K562 (cell line): Measurements from ENCODE around the gene RALGAPB. TPM values are rescaled to one million over a fixed set of nuclear protein-coding genes. Genes with fewer than 3 reads are reported as not detected.
A peak's percentile ranks its signal among the peaks of the same experiment; 100 is the strongest.

Experiments
- ATF1 ChIP-seq, 2 experiments: fragments of 450-650 bp in 1 of 2; IDR thresholded peaks; 2 replicates each; pipeline ENCODE4 v1.6.1; 2016; ENCODE audit warnings: missing compliant biosample characterization in 1 of 2, missing genetic modification characterization in 1 of 2
- ETV1 ChIP-seq: fragments of 450-650 bp; conservative IDR thresholded peaks from 2 replicates; pipeline ENCODE4 v1.6.1; 2016; ENCODE audit warnings: missing genetic modification characterization, control low read depth, low read depth, missing compliant biosample characterization
- FOSL1 ChIP-seq: fragments of 200-800 bp; sonication (Bioruptor generic); conservative IDR thresholded peaks from 2 replicates; pipeline ENCODE4 v1.6.1; 2016; ENCODE audit warnings: missing genetic modification characterization, missing compliant biosample characterization
- FOXK2 ChIP-seq, 2 experiments: fragments of 450-650 bp; IDR thresholded peaks in 1 of 2; conservative IDR thresholded peaks in 1 of 2; 2 replicates each; pipeline ENCODE4 v1.6.1; 2016; ENCODE audit warnings: low read depth in 2 of 2, mild to moderate bottlenecking in 1 of 2
- HMG20A ChIP-seq: fragments of 450-650 bp; formaldehyde crosslinking; conservative IDR thresholded peaks from 2 replicates; pipeline ENCODE4 v1.4.0; 2020; ENCODE audit warnings: mild to moderate bottlenecking, mixed read lengths
- IFI16 ChIP-seq: fragments of 250-450 bp; sonication (Bioruptor Pico); IDR thresholded peaks from 2 replicates; pipeline ENCODE4 v2.1.2; 2022; ENCODE audit warnings: mild to moderate bottlenecking, inconsistent platforms
- MAFF ChIP-seq: IDR thresholded peaks from 2 replicates; pipeline ENCODE4 v1.6.1; 2012; ENCODE audit warnings: low read length, improper control_type of control experiment
- MCM3 ChIP-seq: fragments of 450-650 bp; IDR thresholded peaks from 2 replicates; pipeline ENCODE4 v1.6.1; 2016
- MXI1 ChIP-seq: IDR thresholded peaks from 2 replicates; pipeline ENCODE4 v1.6.1; 2011; ENCODE audit warnings: low read depth, mild to moderate bottlenecking, improper control_type of control experiment, low read length
- NFXL1 ChIP-seq: fragments of 450-650 bp; formaldehyde crosslinking; IDR thresholded peaks from 2 replicates; pipeline ENCODE4 v1.4.0; 2021; ENCODE audit warnings: mild to moderate bottlenecking
- PPARD ChIP-seq: fragments of 250-450 bp; sonication (Bioruptor Pico); IDR thresholded peaks from 2 replicates; pipeline ENCODE4 v1.8.0; 2022; ENCODE audit warnings: inconsistent platforms, mild to moderate bottlenecking, moderate library complexity
- SMC3 ChIP-seq: conservative IDR thresholded peaks from 2 replicates; pipeline ENCODE4 v1.6.1; 2011; ENCODE audit warnings: low read depth, low read length, improper control_type of control experiment; ENCODE audit not compliant: insufficient read depth
- SOX6 ChIP-seq: fragments of 450-650 bp; IDR thresholded peaks from 2 replicates; pipeline ENCODE4 v1.6.1; 2014; ENCODE audit warnings: mild to moderate bottlenecking
- SRSF9 ChIP-seq: fragments of 200-400 bp; formaldehyde crosslinking; IDR thresholded peaks from 2 replicates; pipeline ENCODE4 v1.6.1; 2017; ENCODE audit warnings: low read depth, low read length, borderline replicate concordance
- STAG1 ChIP-seq: sonication (generic); formaldehyde crosslinking; IDR thresholded peaks from 2 replicates; pipeline ENCODE4 v1.5.0; 2020; ENCODE audit warnings: missing genetic modification reagents, borderline replicate concordance
- TRIM24 ChIP-seq, 2 experiments: fragments of 450-650 bp; IDR thresholded peaks; 2 replicates each; pipeline ENCODE4 v1.6.1; 2016
- ZBTB17 ChIP-seq: fragments of 450-650 bp; formaldehyde crosslinking; IDR thresholded peaks from 2 replicates; pipeline ENCODE4 v1.4.0; 2020; ENCODE audit warnings: mild to moderate bottlenecking
- ZNF143 ChIP-seq: sonication (generic); formaldehyde crosslinking; IDR thresholded peaks from 2 replicates; pipeline ENCODE4 v1.9.0; 2022; ENCODE audit warnings: mild to moderate bottlenecking, missing genetic modification reagents
- polyA plus RNA-seq, 8 experiments: library from polyadenylated mRNA; depleted of rRNA in 4 of 8; stranded (reverse) in 5 of 8; unstranded in 3 of 8; fragments of >200 nt; fragmentation: Nextera tagmentation in 2 of 8; fragmentation: Illumina TruSeq in 1 of 8; extraction: Ambion mirVana in 2 of 8; extraction: Trizol in 1 of 8; gene quantifications; 2 replicates each; pipeline versions ENCODE4 v1.2.1 to v1.2.3, GENCODE V29; 2011 to 2014; ENCODE audit warnings: inconsistent platforms in 1 of 8, missing spikeins in 1 of 8
- total RNA-seq, 7 experiments: library from RNA; depleted of rRNA in 6 of 7; stranded (reverse); fragments of >200 nt in 6 of 7; fragmentation: Illumina TruSeq in 2 of 7; extraction: Trizol in 2 of 7; gene quantifications; 2 replicates each; pipeline versions ENCODE4 v1.2.1 to v1.2.3, GENCODE V29; 2011 to 2021; ENCODE audit warnings: low replicate concordance in 1 of 7
- TF ChIP-seq, protein P1 (sequence below): fragments of 450-650 bp; IDR thresholded peaks from 2 replicates; pipeline ENCODE4 v1.7.0; 2016; ENCODE audit warnings: borderline replicate concordance
- TF ChIP-seq, protein P2 (sequence below): fragments of 450-650 bp; IDR thresholded peaks from one replicate; pipeline ENCODE4 v1.6.1; 2018; ENCODE audit warnings: mild to moderate bottlenecking, moderate library complexity; ENCODE audit not compliant: partially characterized antibody
- TF ChIP-seq, protein P3 (sequence below): fragments of 250-450 bp; sonication (Bioruptor Pico); IDR thresholded peaks from 2 replicates; pipeline ENCODE4 v1.5.0; 2021; ENCODE audit warnings: mild to moderate bottlenecking, borderline replicate concordance

The RALGAPB gene
- total and polyA plus RNA-seq, 9 of the 15 experiments (the other 6 are each of a cell fraction or from before 2014, with no cell fraction given), result 4.3 to 25.6 (median 13.6) TPM

DNA sequence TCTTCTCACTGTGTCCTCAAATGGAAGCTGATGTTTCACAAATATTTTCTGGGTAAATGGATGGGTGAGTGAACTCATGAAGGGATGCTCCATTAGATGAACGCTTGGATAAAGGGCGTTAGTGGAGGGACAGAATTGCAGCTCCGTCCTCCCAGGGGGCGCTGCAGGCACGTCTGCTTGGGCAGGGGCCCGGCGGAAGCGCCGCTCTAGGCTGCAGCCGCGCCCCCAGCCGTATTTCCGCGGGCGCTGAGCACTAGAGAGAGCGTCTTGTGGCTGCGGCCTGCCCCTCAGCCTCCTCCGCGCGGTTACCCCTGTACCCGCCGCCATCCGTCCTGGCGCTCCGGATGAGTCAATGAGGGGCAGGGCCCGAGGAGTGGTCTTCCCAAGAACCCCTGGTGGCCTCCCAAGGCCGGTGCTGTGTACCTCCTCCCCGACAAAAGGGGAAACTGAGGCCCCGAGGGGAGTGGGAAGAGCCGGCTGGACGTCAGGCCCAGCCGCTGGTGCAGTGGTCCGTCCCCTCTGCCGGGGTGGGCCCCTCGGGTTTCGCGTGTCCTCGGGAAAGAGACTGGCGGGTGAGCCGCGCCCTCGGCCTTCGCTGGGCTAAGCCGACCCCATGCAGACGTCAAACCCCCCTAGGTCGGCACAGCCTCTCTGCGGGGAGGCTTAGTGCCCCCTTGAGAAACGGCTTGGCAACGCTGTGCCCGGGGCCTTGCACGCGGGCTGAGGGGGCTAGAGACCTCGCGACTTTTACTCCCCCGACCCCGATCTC, 26.0 kb upstream of the RALGAPB start (continued):
- no peak for TF ChIP-seq IFI16 (CRISPR knock-in tag)
- TF ChIP-seq ETV1, result peak; percentile 92
- TF ChIP-seq ZBTB17 (CRISPR knock-in tag), result no peak
- no peak for TF ChIP-seq SRSF9
- peak; percentile 47; the same call in 1 of the 2 replicates for TF ChIP-seq FOSL1 (tag)
- TF ChIP-seq PPARD (CRISPR knock-in tag), result no peak
- TF ChIP-seq NFXL1 (CRISPR knock-in tag), result no peak
- no peak for TF ChIP-seq ATF1 (CRISPR knock-in tag; IDR thresholded peaks at IDR 0.05)
- TF ChIP-seq ATF1 (tag; IDR thresholded peaks at IDR 0.05), result peak; percentile 89
- TF ChIP-seq STAG1, result no peak
- TF ChIP-seq, protein P1, sequence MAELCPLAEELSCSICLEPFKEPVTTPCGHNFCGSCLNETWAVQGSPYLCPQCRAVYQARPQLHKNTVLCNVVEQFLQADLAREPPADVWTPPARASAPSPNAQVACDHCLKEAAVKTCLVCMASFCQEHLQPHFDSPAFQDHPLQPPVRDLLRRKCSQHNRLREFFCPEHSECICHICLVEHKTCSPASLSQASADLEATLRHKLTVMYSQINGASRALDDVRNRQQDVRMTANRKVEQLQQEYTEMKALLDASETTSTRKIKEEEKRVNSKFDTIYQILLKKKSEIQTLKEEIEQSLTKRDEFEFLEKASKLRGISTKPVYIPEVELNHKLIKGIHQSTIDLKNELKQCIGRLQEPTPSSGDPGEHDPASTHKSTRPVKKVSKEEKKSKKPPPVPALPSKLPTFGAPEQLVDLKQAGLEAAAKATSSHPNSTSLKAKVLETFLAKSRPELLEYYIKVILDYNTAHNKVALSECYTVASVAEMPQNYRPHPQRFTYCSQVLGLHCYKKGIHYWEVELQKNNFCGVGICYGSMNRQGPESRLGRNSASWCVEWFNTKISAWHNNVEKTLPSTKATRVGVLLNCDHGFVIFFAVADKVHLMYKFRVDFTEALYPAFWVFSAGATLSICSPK, result no peak
- peak; percentile 59 for TF ChIP-seq SMC3
- TF ChIP-seq, protein P2, sequence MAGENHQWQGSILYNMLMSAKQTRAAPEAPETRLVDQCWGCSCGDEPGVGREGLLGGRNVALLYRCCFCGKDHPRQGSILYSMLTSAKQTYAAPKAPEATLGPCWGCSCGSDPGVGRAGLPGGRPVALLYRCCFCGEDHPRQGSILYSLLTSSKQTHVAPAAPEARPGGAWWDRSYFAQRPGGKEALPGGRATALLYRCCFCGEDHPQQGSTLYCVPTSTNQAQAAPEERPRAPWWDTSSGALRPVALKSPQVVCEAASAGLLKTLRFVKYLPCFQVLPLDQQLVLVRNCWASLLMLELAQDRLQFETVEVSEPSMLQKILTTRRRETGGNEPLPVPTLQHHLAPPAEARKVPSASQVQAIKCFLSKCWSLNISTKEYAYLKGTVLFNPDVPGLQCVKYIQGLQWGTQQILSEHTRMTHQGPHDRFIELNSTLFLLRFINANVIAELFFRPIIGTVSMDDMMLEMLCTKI, result no peak
- TF ChIP-seq, protein P3, sequence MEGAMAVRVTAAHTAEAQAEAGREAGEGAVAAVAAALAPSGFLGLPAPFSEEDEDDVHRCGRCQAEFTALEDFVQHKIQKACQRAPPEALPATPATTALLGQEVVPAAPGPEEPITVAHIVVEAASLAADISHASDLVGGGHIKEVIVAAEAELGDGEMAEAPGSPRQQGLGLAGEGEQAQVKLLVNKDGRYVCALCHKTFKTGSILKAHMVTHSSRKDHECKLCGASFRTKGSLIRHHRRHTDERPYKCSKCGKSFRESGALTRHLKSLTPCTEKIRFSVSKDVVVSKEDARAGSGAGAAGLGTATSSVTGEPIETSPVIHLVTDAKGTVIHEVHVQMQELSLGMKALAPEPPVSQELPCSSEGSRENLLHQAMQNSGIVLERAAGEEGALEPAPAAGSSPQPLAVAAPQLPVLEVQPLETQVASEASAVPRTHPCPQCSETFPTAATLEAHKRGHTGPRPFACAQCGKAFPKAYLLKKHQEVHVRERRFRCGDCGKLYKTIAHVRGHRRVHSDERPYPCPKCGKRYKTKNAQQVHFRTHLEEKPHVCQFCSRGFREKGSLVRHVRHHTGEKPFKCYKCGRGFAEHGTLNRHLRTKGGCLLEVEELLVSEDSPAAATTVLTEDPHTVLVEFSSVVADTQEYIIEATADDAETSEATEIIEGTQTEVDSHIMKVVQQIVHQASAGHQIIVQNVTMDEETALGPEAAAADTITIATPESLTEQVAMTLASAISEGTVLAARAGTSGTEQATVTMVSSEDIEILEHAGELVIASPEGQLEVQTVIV (CRISPR knock-in tag), result no peak
- TF ChIP-seq ZNF143 (CRISPR knock-in tag), result no peak
- peak; percentile 76 for TF ChIP-seq SOX6
- no peak for TF ChIP-seq MCM3
- no peak for TF ChIP-seq HMG20A
- no peak; a peak in 1 of 4 replicates for TF ChIP-seq TRIM24 (IDR thresholded peaks at IDR 0.05)
- TF ChIP-seq FOXK2 (conservative IDR thresholded peaks at IDR 0.05 in 1 of 2, IDR thresholded peaks at IDR 0.05 in 1 of 2; ENCODE audit: low read depth in 2 of 2), result peak in 1 of 2 experiments; percentile 39; a peak in 1 of 4 replicates
- TF ChIP-seq MXI1, result peak; percentile 67
- TF ChIP-seq MAFF, result no peak
